ENCODE results near the gene NKAIN4. TPM values are rescaled to one million over a fixed set of nuclear protein-coding genes. Genes with fewer than 3 reads are reported as not detected.
"Not testable (repeated sequence)": the region's sequence is repeated elsewhere in the genome, so short reads cannot be mapped to it uniquely, and the experiment has no call there.

The NKAIN4 gene
- total RNA-seq, 2 experiments from 2014 or later = not detected

- Mint-ChIP-seq H3K9me3 (no peaks in the 10 kb centered on the region), H3K36me3 (ENCODE audit: low read depth) (no peaks in the 10 kb centered on the region), H3K4me3 (no peak overlapping the region), H3K4me1 (peaks cover 1% of the 10 kb centered on the region), H3K27ac (no peak overlapping the region), H3K27me3 (peaks cover 35% of the 10 kb centered on the region)
- DNase-seq = no peak
- POLR2A ChIA-PET = no interaction called here
- CTCF ChIA-PET = no interaction called here
These were observed 23.4 kb downstream of the NKAIN4 start for GRCh38 chr20:63230800-63231268.

- ChIA-PET POLR2A (no interaction called here), CTCF (interaction anchor here (0.7 kb wide), 1 partner anchor 51 kb away, joined by 3 read pairs; no protein-coding TSS in a partner anchor)
- no peak for DNase-seq
- Mint-ChIP-seq H3K4me1 (no peaks in the 10 kb centered on the region), H3K27ac (no peak overlapping the region), H3K36me3 (ENCODE audit: low read depth) (no peaks in the 10 kb centered on the region), H3K4me3 (no peak overlapping the region), H3K27me3 (peaks cover 34% of the 10 kb centered on the region), H3K9me3 (no peaks in the 10 kb centered on the region)
These were observed 25.5 kb downstream of the NKAIN4 start for GRCh38 chr20:63228806-63229205.

GRCh38 chr20:63227260-63227659 is 27.0 kb downstream of the NKAIN4 start:
- no peak for DNase-seq
- ChIA-PET POLR2A (no interaction called here), CTCF (no interaction called here)
- no peaks in the 10 kb centered on the region for H3K4me1 Mint-ChIP-seq
- peaks cover 33% of the 10 kb centered on the region for H3K27me3 Mint-ChIP-seq
- no peak overlapping the region for H3K4me3 Mint-ChIP-seq
- no peak overlapping the region for H3K27ac Mint-ChIP-seq
- H3K9me3 Mint-ChIP-seq = no peaks in the 10 kb centered on the region
- no peaks in the 10 kb centered on the region for H3K36me3 Mint-ChIP-seq (ENCODE audit: low read depth)

GRCh38 chr20:63226042-63226943 is 28.0 kb downstream of the NKAIN4 start:
- CTCF ChIA-PET = interaction anchor here (0.9 kb wide), 1 partner anchor 625 kb away, joined by 3 read pairs; no protein-coding TSS in a partner anchor

GRCh38 chr20:63225082-63225454 is 29.2 kb downstream of the NKAIN4 start:
- Mint-ChIP-seq H3K4me3 (no peak overlapping the region), H3K36me3 (ENCODE audit: low read depth) (no peaks in the 10 kb centered on the region)
- POLR2A ChIA-PET = interaction anchor here (0.9 kb wide), 1 partner anchor 14 kb away, joined by 3 read pairs; no protein-coding TSS in a partner anchor

More at GRCh38 chr20:63226042-63226943, 28.0 kb downstream of the NKAIN4 start:
- Mint-ChIP-seq H3K36me3 (ENCODE audit: low read depth) (no peaks in the 10 kb centered on the region), H3K27me3 (peaks cover 24% of the 10 kb centered on the region), H3K9me3 (no peaks in the 10 kb centered on the region), H3K4me1 (no peaks in the 10 kb centered on the region), H3K27ac (no peak overlapping the region), H3K4me3 (no peak overlapping the region)
- DNase-seq = no peak
- POLR2A ChIA-PET = no interaction called here

GRCh38 chr20:63224412-63225081 is 29.7 kb downstream of the NKAIN4 start:
- H3K4me1 Mint-ChIP-seq = no peaks in the 10 kb centered on the region
- no peaks in the 10 kb centered on the region for H3K9me3 Mint-ChIP-seq
- peaks cover 13% of the 10 kb centered on the region for H3K27me3 Mint-ChIP-seq
- no peak overlapping the region for H3K27ac Mint-ChIP-seq
- CTCF ChIA-PET = interaction anchor here (1.2 to 3.0 kb wide), 8 partner anchors 11 to 157 kb away, joined by 4 to 25 read pairs (median 8); partner anchors contain the start of gene BIRC7
- POLR2A ChIA-PET = interaction anchor here (0.9 kb wide), 1 partner anchor 13 kb away, joined by 3 read pairs; no protein-coding TSS in a partner anchor
- H3K36me3 Mint-ChIP-seq (ENCODE audit: low read depth) = no peaks in the 10 kb centered on the region
- no peak for DNase-seq
- H3K4me3 Mint-ChIP-seq = no peak overlapping the region

More at GRCh38 chr20:63225082-63225454, 29.2 kb downstream of the NKAIN4 start:
- H3K9me3 Mint-ChIP-seq = no peaks in the 10 kb centered on the region
- H3K27me3 Mint-ChIP-seq = peaks cover 17% of the 10 kb centered on the region
- no peak for DNase-seq
- CTCF ChIA-PET = interaction anchor here (0.9 to 3.0 kb wide), 3 partner anchors 11 to 626 kb away, joined by 3 to 25 read pairs (median 23); no protein-coding TSS in a partner anchor
- no peak overlapping the region for H3K27ac Mint-ChIP-seq
- no peaks in the 10 kb centered on the region for H3K4me1 Mint-ChIP-seq

GRCh38 chr20:63223826-63224207 is 30.4 kb downstream of the NKAIN4 start:
- Mint-ChIP-seq H3K27me3 (peaks cover 8% of the 10 kb centered on the region), H3K9me3 (no peaks in the 10 kb centered on the region), H3K27ac (no peak overlapping the region), H3K4me1 (no peaks in the 10 kb centered on the region), H3K4me3 (no peak overlapping the region), H3K36me3 (ENCODE audit: low read depth) (no peaks in the 10 kb centered on the region)
- ChIA-PET CTCF (interaction anchor here (0.9 to 3.0 kb wide), 18 partner anchors 10 to 158 kb away, joined by 3 to 25 read pairs (median 6); partner anchors contain the start of gene BIRC7), POLR2A (no interaction called here)
- no peak for DNase-seq

- DNase-seq = peak; percentile 54
- no peaks in the 10 kb centered on the region for H3K4me1 Mint-ChIP-seq
- ChIA-PET CTCF (interaction anchor here (0.6 to 3.0 kb wide), 23 partner anchors 9 to 297 kb away, joined by 3 to 25 read pairs (median 5); partner anchors contain the start of genes BIRC7 and PPDPF), POLR2A (interaction anchor here (1.1 kb wide), 1 partner anchor 159 kb away, joined by 4 read pairs; no protein-coding TSS in a partner anchor)
- H3K36me3 Mint-ChIP-seq (ENCODE audit: low read depth) = no peaks in the 10 kb centered on the region
- H3K27me3 Mint-ChIP-seq = peaks cover 5% of the 10 kb centered on the region
- no peak overlapping the region for H3K27ac Mint-ChIP-seq
- H3K9me3 Mint-ChIP-seq = no peaks in the 10 kb centered on the region
- H3K4me3 Mint-ChIP-seq = no peak overlapping the region
These were observed 31.0 kb downstream of the NKAIN4 start for GRCh38 chr20:63223121-63223825.

GRCh38 chr20:63222541-63222940 is 31.7 kb downstream of the NKAIN4 start:
- DNase-seq = no peak
- Mint-ChIP-seq H3K4me1 (no peaks in the 10 kb centered on the region), H3K4me3 (no peak overlapping the region), H3K9me3 (no peaks in the 10 kb centered on the region), H3K27ac (no peak overlapping the region), H3K27me3 (peaks cover 5% of the 10 kb centered on the region), H3K36me3 (ENCODE audit: low read depth) (no peaks in the 10 kb centered on the region)
- CTCF ChIA-PET = interaction anchor here (1.0 to 3.0 kb wide), 12 partner anchors 11 to 298 kb away, joined by 4 to 23 read pairs (median 6); partner anchors contain the start of gene PPDPF
- POLR2A ChIA-PET = interaction anchor here (1.1 kb wide), 1 partner anchor 159 kb away, joined by 4 read pairs; no protein-coding TSS in a partner anchor

- H3K4me1 Mint-ChIP-seq; H3K9me3 Mint-ChIP-seq; H3K27ac Mint-ChIP-seq; H3K4me3 Mint-ChIP-seq; POLR2A ChIA-PET; H3K36me3 Mint-ChIP-seq (ENCODE audit: low read depth); H3K27me3 Mint-ChIP-seq; CTCF ChIA-PET; DNase-seq: not testable (repeated sequence)
These were observed 32.7 kb downstream of the NKAIN4 start for GRCh38 chr20:63221400-63222053.

- Mint-ChIP-seq H3K36me3 (ENCODE audit: low read depth) (no peaks in the 10 kb centered on the region), H3K27ac (no peak overlapping the region), H3K4me1 (peaks cover 6% of the 10 kb centered on the region), H3K9me3 (no peaks in the 10 kb centered on the region), H3K27me3 (peaks cover 5% of the 10 kb centered on the region), H3K4me3 (no peak overlapping the region)
- ChIA-PET CTCF (no interaction called here), POLR2A (no interaction called here)
- no peak for DNase-seq
These were observed 33.4 kb downstream of the NKAIN4 start for GRCh38 chr20:63220696-63221399.
